CD4-positive, alpha-beta T cell (primary cell): Measurements from ENCODE around the gene FCRL1. TPM values are rescaled to one million over a fixed set of nuclear protein-coding genes. Genes with fewer than 3 reads are reported as not detected.

Source experiments
- ATAC-seq: fragments of 200-7000 bp; cut with Tn5 transposase; one replicate; pipeline ENCODE4 v1.10.0; 2022; ENCODE audit warnings: mild to moderate bottlenecking; ENCODE audit not compliant: poor library complexity
- CTCF ChIA-PET: fragments of 350-600 bp; sonication (Branson Sonifier 250); formaldehyde crosslinking; loops from one replicate; lab custom pipeline; 2021; ENCODE audit warnings: antibody characterized with exemption, inconsistent platforms; lab: Charles Lee
- POLR2A ChIA-PET: fragments of 350-600 bp; sonication (Branson Sonifier 250); formaldehyde crosslinking; loops from one replicate; lab custom pipeline; 2021; ENCODE audit warnings: antibody characterized with exemption, inconsistent platforms; lab: Charles Lee
- DNase-seq, 14 experiments: peaks; one replicate each; pipeline ENCODE4 v3.0.0-alpha.2; 2013 to 2020; ENCODE audit warnings: mixed read lengths in 2 of 14
- H3K27ac ChIP-seq, 2 donors: one replicate each; pipeline versions ENCODE4 v1.5.1 to v1.7.0; 2013; ENCODE audit warnings: low read length in 2 of 2, low read depth in 1 of 2, mild to moderate bottlenecking in 1 of 2
- H3K27me3 ChIP-seq, 2 experiments: 1 replicate in 1 of 2; 2 replicates in 1 of 2; pipeline versions ENCODE4 v1.6.1 to v1.7.0; 2013; ENCODE audit warnings: low read length in 2 of 2, control low read depth in 1 of 2, mild to moderate bottlenecking in 1 of 2, moderate library complexity in 1 of 2; ENCODE audit not compliant: insufficient read depth in 2 of 2, control insufficient read depth in 1 of 2
- H3K36me3 ChIP-seq: one replicate; pipeline ENCODE4 v1.6.1; 2013; ENCODE audit warnings: low read length, control low read depth; ENCODE audit not compliant: insufficient read depth
- H3K4me1 ChIP-seq: one replicate; pipeline ENCODE4 v1.6.1; 2013; ENCODE audit warnings: low read length, control low read depth; ENCODE audit not compliant: insufficient read depth
- H3K4me3 ChIP-seq: one replicate; pipeline ENCODE4 v1.5.1; 2013; ENCODE audit warnings: mild to moderate bottlenecking, low read length, moderate library complexity
- H3K9me3 ChIP-seq, 2 experiments: 1 replicate in 1 of 2; 2 replicates in 1 of 2; pipeline versions ENCODE4 v1.6.1 to v1.7.0; 2013; ENCODE audit warnings: low read length in 2 of 2, mild to moderate bottlenecking in 2 of 2, control low read depth in 1 of 2, moderate library complexity in 1 of 2; ENCODE audit not compliant: control insufficient read depth in 1 of 2, insufficient read depth in 1 of 2
- H3K27ac Mint-ChIP-seq: one replicate; pipeline ENCODE4 v1.8.0; 2020; ENCODE audit warnings: mixed read lengths
- H3K27me3 Mint-ChIP-seq: one replicate; pipeline ENCODE4 v1.8.0; 2021; ENCODE audit warnings: mixed read lengths
- H3K36me3 Mint-ChIP-seq: one replicate; pipeline ENCODE4 v1.8.0; 2021; ENCODE audit warnings: low read depth, mixed read lengths
- H3K4me1 Mint-ChIP-seq: one replicate; pipeline ENCODE4 v1.8.0; 2021; ENCODE audit warnings: low read depth, mixed read lengths
- H3K4me3 Mint-ChIP-seq: one replicate; pipeline ENCODE4 v1.8.0; 2020; ENCODE audit warnings: mild to moderate bottlenecking, mixed read lengths
- H3K9me3 Mint-ChIP-seq: one replicate; pipeline ENCODE4 v1.8.0; 2020; ENCODE audit warnings: mixed read lengths
- CTCF ChIP-seq: fragments of 200-600 bp; IDR thresholded peaks from one replicate; pipeline ENCODE4 v1.8.0; 2022; ENCODE audit warnings: antibody characterized with exemption, mild to moderate bottlenecking
- intact Hi-C, 2 experiments: fragments of 100-400 bp; cut with DNase I in 1 of 2; cut with micrococcal nuclease in 1 of 2; formaldehyde crosslinking; loops; one replicate each; pipeline versions ENCODE4 v1.15.1 to v1.9.0; 2023 to 2025; cut with DNase I, micrococcal nuclease
- total RNA-seq, 174 experiments: library from RNA in 2 of 174; stranded (reverse) in 2 of 174; gene quantifications; one replicate each; pipeline ENCODE4 v1.2.3 and lab custom pipeline; 2021 to 2026

Gene FCRL1
- total RNA-seq, 2 experiments from 2014 or later = 0.60 to 0.98 TPM

GRCh38 chr1:157751283-157751682 lies 68.6 kb downstream of the FCRL1 start:
- POLR2A ChIA-PET = no interaction called here
- Histone ChIP-seq H3K9me3 (no peaks in the 10 kb centered on the region), H3K27me3 (no peaks in the 10 kb centered on the region), H3K4me1 (no peaks in the 10 kb centered on the region), H3K4me3 (no peak overlapping the region), H3K27ac (no peak overlapping the region), H3K36me3 (no peaks in the 10 kb centered on the region)
- TF ChIP-seq CTCF = no peak
- Mint-ChIP-seq H3K9me3 (no peaks in the 10 kb centered on the region), H3K27me3 (peaks cover 19% of the 10 kb centered on the region), H3K4me3 (no peak overlapping the region), H3K27ac (no peak overlapping the region), H3K4me1 (no peaks in the 10 kb centered on the region), H3K36me3 (no peaks in the 10 kb centered on the region)
- ATAC-seq = no peak
- DNase-seq = no peak
- intact Hi-C loops = no loop called here
- CTCF ChIA-PET = no interaction called here

DNA sequence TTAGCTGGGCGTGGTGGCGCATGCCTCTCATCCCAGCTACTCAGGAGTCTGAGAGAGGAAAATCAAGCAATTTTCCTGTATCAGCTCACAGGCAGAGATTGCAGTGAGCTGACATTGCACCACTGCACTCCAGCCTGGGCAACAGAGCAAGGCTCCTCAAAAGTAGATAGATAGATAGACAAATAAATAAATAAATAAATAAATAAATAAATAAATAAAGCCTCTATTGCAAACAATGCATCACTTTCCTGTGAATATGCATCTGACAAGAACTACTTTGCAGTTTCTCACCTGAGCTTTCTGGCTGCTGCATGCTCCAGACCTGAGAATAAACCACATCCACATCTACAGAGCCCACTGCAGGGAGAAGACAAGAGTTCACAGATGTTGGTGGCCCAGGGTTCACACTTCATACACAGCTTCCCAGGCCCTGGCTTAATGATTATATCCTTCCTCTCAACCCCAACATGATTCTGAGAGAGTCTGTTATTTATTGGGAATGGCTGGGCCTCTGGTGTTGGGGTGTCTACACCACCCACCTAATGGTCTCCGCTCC lies 71.6 kb downstream of the FCRL1 start:
- no peak for TF ChIP-seq CTCF
- ATAC-seq (no peak), DNase-seq (no peak)
- H3K9me3 Mint-ChIP-seq = no peaks in the 10 kb centered on the region
- H3K27ac Mint-ChIP-seq = no peak overlapping the region
- Histone ChIP-seq H3K27me3 (no peaks in the 10 kb centered on the region), H3K9me3 (no peaks in the 10 kb centered on the region), H3K27ac (no peak overlapping the region), H3K4me1 (no peaks in the 10 kb centered on the region), H3K36me3 (no peaks in the 10 kb centered on the region), H3K4me3 (no peak overlapping the region)
- H3K4me1 Mint-ChIP-seq = no peaks in the 10 kb centered on the region
- no peaks in the 10 kb centered on the region for H3K36me3 Mint-ChIP-seq
- H3K27me3 Mint-ChIP-seq = peaks cover 19% of the 10 kb centered on the region
- ChIA-PET CTCF (no interaction called here), POLR2A (no interaction called here)
- intact Hi-C loops = no loop called here
- H3K4me3 Mint-ChIP-seq = no peak overlapping the region

Other genes with a start within 250 kb of the FCRL1 start
- gene FCRL4, start 222.0 kb downstream of the FCRL1 start, total RNA-seq = not detected
- 1 to 10 TPM in 1 of 2 experiments, under 1 TPM in 1; 0.99 to 1.1 TPM for gene FCRL3, start 119.4 kb downstream of the FCRL1 start, total RNA-seq
- under 1 TPM; 0.11 to 0.20 TPM for gene FCRL2, start 43.0 kb downstream of the FCRL1 start, total RNA-seq
- not detected for gene CD5L, start 21.7 kb upstream of the FCRL1 start, total RNA-seq
- not detected for gene KIRREL1, start 173.5 kb upstream of the FCRL1 start, total RNA-seq